H9 (cell line): ENCODE data around the gene ALDH2. TPM values are rescaled to one million over a fixed set of nuclear protein-coding genes. Genes with fewer than 3 reads are reported as not detected.
A peak's percentile ranks its signal among the peaks of the same experiment; 100 is the strongest.

Experiments
- DNase-seq: peaks from one replicate; pipeline ENCODE4 v3.0.0-alpha.2; 2017
- H2AFZ ChIP-seq: one replicate; pipeline ENCODE4 v1.6.1; 2013; ENCODE audit warnings: mild to moderate bottlenecking, low read length, control low read depth, moderate library complexity
- H2AK5ac ChIP-seq: 2 replicates; pipeline ENCODE4 v1.6.1; 2013; ENCODE audit warnings: low read length, control low read depth, mixed read lengths; ENCODE audit not compliant: insufficient read length
- H2BK120ac ChIP-seq: one replicate; pipeline ENCODE4 v1.6.1; 2013; ENCODE audit warnings: low read depth, mild to moderate bottlenecking, low read length, control low read depth, inconsistent platforms; ENCODE audit not compliant: poor library complexity, severe bottlenecking
- H2BK12ac ChIP-seq: 2 replicates; pipeline ENCODE4 v1.6.1; 2013; ENCODE audit warnings: low read length, control low read depth, mixed read lengths, low read depth; ENCODE audit not compliant: insufficient read length
- H2BK15ac ChIP-seq: 2 replicates; pipeline ENCODE4 v1.6.1; 2013; ENCODE audit warnings: low read depth, low read length, control low read depth
- H2BK20ac ChIP-seq: one replicate; pipeline ENCODE4 v1.6.1; 2013; ENCODE audit warnings: low read depth, mild to moderate bottlenecking, low read length, control low read depth, inconsistent platforms; ENCODE audit not compliant: poor library complexity, severe bottlenecking
- H2BK5ac ChIP-seq: 2 replicates; pipeline ENCODE4 v1.6.1; 2013; ENCODE audit warnings: low read length, control low read depth, mixed read lengths; ENCODE audit not compliant: insufficient read length
- H3K14ac ChIP-seq: 2 replicates; pipeline ENCODE4 v1.6.1; 2013; ENCODE audit warnings: low read length, control low read depth; ENCODE audit not compliant: insufficient read depth
- H3K18ac ChIP-seq: 2 replicates; pipeline ENCODE4 v1.6.1; 2013; ENCODE audit warnings: low read depth, mild to moderate bottlenecking, mixed read lengths, low read length, control low read depth; ENCODE audit not compliant: insufficient read length
- H3K23ac ChIP-seq: 2 replicates; pipeline ENCODE4 v1.6.1; 2013; ENCODE audit warnings: low read length, control low read depth, mixed read lengths, low read depth; ENCODE audit not compliant: insufficient read length
- H3K23me2 ChIP-seq: 2 replicates; pipeline ENCODE4 v1.6.1; 2013; ENCODE audit warnings: low read depth, mild to moderate bottlenecking, mixed read lengths, low read length, control low read depth; ENCODE audit not compliant: insufficient read length, poor library complexity, severe bottlenecking
- H3K27ac ChIP-seq: 2 replicates; pipeline ENCODE4 v1.5.1; 2013; ENCODE audit warnings: low read length, control low read depth, mixed read lengths, low read depth; ENCODE audit not compliant: insufficient read length
- H3K27me3 ChIP-seq: 2 replicates; pipeline ENCODE4 v1.6.1; 2013; ENCODE audit warnings: low read length, control low read depth, inconsistent platforms; ENCODE audit not compliant: insufficient read depth
- H3K4ac ChIP-seq: 2 replicates; pipeline ENCODE4 v1.6.1; 2013; ENCODE audit warnings: low read depth, mild to moderate bottlenecking, control low read depth, inconsistent platforms, low read length, moderate library complexity
- H3K4me1 ChIP-seq: 2 replicates; pipeline ENCODE4 v1.6.1; 2013; ENCODE audit warnings: low read length, control low read depth, inconsistent platforms; ENCODE audit not compliant: insufficient read depth
- H3K4me2 ChIP-seq: 2 replicates; pipeline ENCODE4 v1.6.1; 2013; ENCODE audit warnings: low read length, control low read depth, mixed read lengths; ENCODE audit not compliant: insufficient read length, insufficient read depth
- H3K56ac ChIP-seq: 2 replicates; pipeline ENCODE4 v1.6.1; 2013; ENCODE audit warnings: low read depth, mild to moderate bottlenecking, mixed read lengths, low read length, control low read depth; ENCODE audit not compliant: insufficient read length
- H3K79me1 ChIP-seq: 2 replicates; pipeline ENCODE4 v1.6.1; 2013; ENCODE audit warnings: low read depth, mild to moderate bottlenecking, moderate library complexity, low read length, control low read depth, inconsistent platforms; ENCODE audit not compliant: insufficient read depth, poor library complexity, severe bottlenecking
- H3K79me2 ChIP-seq: 2 replicates; pipeline ENCODE4 v1.6.1; 2013; ENCODE audit warnings: low read length, control low read depth, inconsistent platforms; ENCODE audit not compliant: insufficient read depth
- H3K9ac ChIP-seq: 2 replicates; pipeline ENCODE4 v1.6.1; 2013; ENCODE audit warnings: low read length, control low read depth, mixed read lengths; ENCODE audit not compliant: insufficient read length; ENCODE audit errors: extremely low read depth
- H3K9me3 ChIP-seq: one replicate; pipeline ENCODE4 v1.6.1; 2013; ENCODE audit warnings: low read depth, low read length, inconsistent platforms; ENCODE audit not compliant: control insufficient read depth
- H3T11ph ChIP-seq: one replicate; pipeline ENCODE4 v1.6.1; 2013; ENCODE audit warnings: mild to moderate bottlenecking, low read length, control low read depth, inconsistent platforms
- H4K20me1 ChIP-seq: one replicate; pipeline ENCODE4 v1.6.1; 2013; ENCODE audit not compliant: control insufficient read depth, insufficient read length, insufficient read depth
- H4K5ac ChIP-seq: 2 replicates; pipeline ENCODE4 v1.6.1; 2013; ENCODE audit warnings: low read depth, mild to moderate bottlenecking, mixed read lengths, low read length, control low read depth; ENCODE audit not compliant: insufficient read length
- H4K8ac ChIP-seq: replicated peaks from 2 replicates; pipeline ENCODE4 v1.6.1; 2013; ENCODE audit warnings: low read length, control low read depth, mixed read lengths, low read depth; ENCODE audit not compliant: insufficient read length
- H4K91ac ChIP-seq: 2 replicates; pipeline ENCODE4 v1.6.1; 2013; ENCODE audit warnings: low read depth, mild to moderate bottlenecking, moderate library complexity, mixed read lengths, low read length, control low read depth; ENCODE audit not compliant: insufficient read length
- H3K27ac Mint-ChIP-seq, 3 experiments: 2 replicates in 2 of 3; 3 replicates in 1 of 3; pipeline ENCODE4 v1.8.0; 2020 to 2021; ENCODE audit warnings: mixed read lengths in 3 of 3, mild to moderate bottlenecking in 1 of 3, moderate library complexity in 1 of 3
- H3K27me3 Mint-ChIP-seq: 2 replicates; pipeline ENCODE4 v1.8.0; 2021; ENCODE audit warnings: low read depth, mild to moderate bottlenecking, moderate library complexity, mixed read lengths
- H3K36me3 Mint-ChIP-seq, 3 experiments: 2 replicates in 2 of 3; 3 replicates in 1 of 3; pipeline ENCODE4 v1.8.0; 2020 to 2021; ENCODE audit warnings: low read depth in 3 of 3, mixed read lengths in 3 of 3; ENCODE audit not compliant: insufficient read depth in 1 of 3
- H3K4me1 Mint-ChIP-seq, 2 experiments: 2 replicates each; pipeline ENCODE4 v1.8.0; 2020; ENCODE audit warnings: mixed read lengths in 2 of 2
- H3K4me3 Mint-ChIP-seq, 2 experiments: 2 replicates in 1 of 2; 3 replicates in 1 of 2; pipeline ENCODE4 v1.8.0; 2020 to 2021; ENCODE audit warnings: mild to moderate bottlenecking in 2 of 2, mixed read lengths in 2 of 2, moderate library complexity in 1 of 2
- H3K9me3 Mint-ChIP-seq, 2 experiments: 2 replicates in 1 of 2; 3 replicates in 1 of 2; pipeline ENCODE4 v1.8.0; 2020; ENCODE audit warnings: mild to moderate bottlenecking in 2 of 2, mixed read lengths in 2 of 2, moderate library complexity in 1 of 2
- WGBS: extraction: QIAGEN DNeasy Blood & Tissue Kit; methylation state at CpG from one replicate; pipeline ENCODE4 v1.1.7; 2013; ENCODE audit warnings: missing lambda C conversion rate, low lambda C conversion rate, mixed read lengths; ENCODE audit not compliant: insufficient read length; ENCODE audit errors: extremely low coverage; 5-methylcytosine and 5-hydroxymethylcytosine counted together
- total RNA-seq: library from RNA; stranded (reverse); gene quantifications from 2 replicates; pipeline ENCODE4 v1.2.1, GENCODE V29; 2021
- TF ChIP-seq, protein P1 (sequence below): fragments of 200-600 bp; sonication (generic); conservative IDR thresholded peaks from 3 replicates; pipeline ENCODE4 v1.8.0; 2021; ENCODE audit warnings: antibody characterized with exemption, mild to moderate bottlenecking

The ALDH2 gene
- total RNA-seq, 1 experiment from 2014 or later: 44.0 TPM

DNA sequence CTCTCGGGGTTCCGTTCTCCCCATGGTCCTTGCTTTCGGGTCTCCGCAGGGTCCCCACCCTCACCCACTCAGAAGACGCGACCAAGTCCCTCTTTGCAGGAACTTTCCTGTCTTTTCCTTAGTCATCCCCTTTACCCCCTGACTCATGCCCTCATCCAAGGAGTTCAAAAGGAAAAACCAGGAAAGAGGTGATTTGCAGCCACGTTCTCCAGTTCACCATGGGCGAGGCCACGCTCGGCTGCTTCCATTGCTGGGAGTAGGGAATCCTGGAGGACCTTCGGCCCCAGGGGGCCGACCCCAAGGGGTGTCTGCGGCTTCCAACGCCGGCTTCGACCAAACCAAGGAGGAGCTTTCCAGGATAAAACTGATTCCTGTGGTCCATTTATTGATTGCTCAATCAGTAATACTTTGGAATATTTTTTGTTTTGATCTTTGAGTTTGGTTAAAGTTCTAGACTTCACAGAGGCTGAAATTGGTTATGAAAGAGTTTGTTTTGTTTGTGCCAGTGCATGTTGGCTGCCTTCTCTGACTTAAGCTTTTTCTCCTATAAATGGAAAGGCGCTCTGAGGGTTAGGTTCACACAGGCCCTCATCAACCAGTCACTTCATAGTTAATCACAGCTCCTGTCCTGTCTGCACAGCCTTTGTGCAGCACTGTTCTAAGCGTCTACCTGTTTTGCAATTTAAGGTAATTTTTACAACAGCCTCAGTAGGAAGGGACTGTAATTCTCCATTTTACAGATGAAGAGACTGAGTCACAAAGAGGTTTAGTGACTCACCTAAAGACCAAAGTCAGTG is 827 bp downstream of the ALDH2 start:
- TF ChIP-seq, protein P1, sequence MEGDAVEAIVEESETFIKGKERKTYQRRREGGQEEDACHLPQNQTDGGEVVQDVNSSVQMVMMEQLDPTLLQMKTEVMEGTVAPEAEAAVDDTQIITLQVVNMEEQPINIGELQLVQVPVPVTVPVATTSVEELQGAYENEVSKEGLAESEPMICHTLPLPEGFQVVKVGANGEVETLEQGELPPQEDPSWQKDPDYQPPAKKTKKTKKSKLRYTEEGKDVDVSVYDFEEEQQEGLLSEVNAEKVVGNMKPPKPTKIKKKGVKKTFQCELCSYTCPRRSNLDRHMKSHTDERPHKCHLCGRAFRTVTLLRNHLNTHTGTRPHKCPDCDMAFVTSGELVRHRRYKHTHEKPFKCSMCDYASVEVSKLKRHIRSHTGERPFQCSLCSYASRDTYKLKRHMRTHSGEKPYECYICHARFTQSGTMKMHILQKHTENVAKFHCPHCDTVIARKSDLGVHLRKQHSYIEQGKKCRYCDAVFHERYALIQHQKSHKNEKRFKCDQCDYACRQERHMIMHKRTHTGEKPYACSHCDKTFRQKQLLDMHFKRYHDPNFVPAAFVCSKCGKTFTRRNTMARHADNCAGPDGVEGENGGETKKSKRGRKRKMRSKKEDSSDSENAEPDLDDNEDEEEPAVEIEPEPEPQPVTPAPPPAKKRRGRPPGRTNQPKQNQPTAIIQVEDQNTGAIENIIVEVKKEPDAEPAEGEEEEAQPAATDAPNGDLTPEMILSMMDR: no peak
- Histone ChIP-seq H3K56ac (no peak overlapping the region), H2BK20ac (no peak overlapping the region), H2AK5ac (no peak overlapping the region), H3K14ac (0 out of 2 replicates have a peak overlapping the region, but pooled peaks have one; percentile 68), H3K27me3 (no peaks in the 10 kb centered on the region; the same call in 1 of the 2 replicates), H3K9ac (peak overlapping the region; percentile 39), H2BK12ac (no peak overlapping the region), H3K79me1 (no peaks in the 10 kb centered on the region), H3K27ac (no peak overlapping the region), H4K5ac (no peak overlapping the region), H4K8ac (no peak overlapping the region), H3K79me2 (no peaks in the 10 kb centered on the region), H2BK5ac (no peak overlapping the region), H3T11ph (no peak overlapping the region), H3K4me1 (0 out of 2 replicates have a peak, but pooled peaks cover 3% of the 10 kb centered on the region), H4K20me1 (no peaks in the 10 kb centered on the region), H3K9me3 (no peaks in the 10 kb centered on the region), H2BK15ac (no peak overlapping the region), H3K23ac (no peak overlapping the region), H4K91ac (no peak overlapping the region), H2BK120ac (no peak overlapping the region), H3K4me2 (peak overlapping the region; percentile 62), H3K18ac (peak overlapping the region; percentile 16), H3K4ac (no peak overlapping the region), H2AFZ (no peak overlapping the region), H3K23me2 (peaks cover 5% of the 10 kb centered on the region)
- no CpG with 5 or more reads among the region's 18 CpGs for WGBS
- peak overlapping the region; percentile 73 to 93 (median 78); a peak in 4 of 7 replicates for H3K27ac Mint-ChIP-seq
- H3K4me3 Mint-ChIP-seq: peak overlapping the region; percentile 88 to 92
- peaks cover 3 to 10% (median 4%) of the 10 kb centered on the region in 3 experiments; a peak in 6 of 7 replicates for H3K36me3 Mint-ChIP-seq
- peaks cover 14% of the 10 kb centered on the region for H3K27me3 Mint-ChIP-seq
- peaks cover 3 to 7% of the 10 kb centered on the region in 2 experiments for H3K9me3 Mint-ChIP-seq
- no peak for DNase-seq
- peaks cover 15 to 16% of the 10 kb centered on the region in 2 experiments for H3K4me1 Mint-ChIP-seq
